IMR-90 (cell line): ENCODE results near the gene ZNF124.
"Not testable (repeated sequence)": the region's sequence is repeated elsewhere in the genome, so short reads cannot be mapped to it uniquely, and the experiment has no call there.

ENCODE experiments used
- CEBPB ChIP-seq: IDR thresholded peaks from 2 replicates; pipeline ENCODE4 v1.6.1; 2012; ENCODE audit warnings: low read depth, low read length, improper control_type of control experiment
- CHD1 ChIP-seq: IDR thresholded peaks from 2 replicates; pipeline ENCODE4 v1.6.1; 2012; ENCODE audit warnings: low read depth, low read length, improper control_type of control experiment
- CTCF ChIP-seq: conservative IDR thresholded peaks from 2 replicates; pipeline ENCODE4 v1.5.1; 2012; ENCODE audit warnings: mild to moderate bottlenecking, low read depth, low read length, improper control_type of control experiment
- ELK1 ChIP-seq: fragments of 150-350 bp; IDR thresholded peaks from 2 replicates; pipeline ENCODE4 v1.6.1; 2016; ENCODE audit warnings: low read depth, mild to moderate bottlenecking, low read length, moderate library complexity, borderline replicate concordance
- FOS ChIP-seq: fragments of 150-350 bp; IDR thresholded peaks from 2 replicates; pipeline ENCODE4 v1.6.1; 2016; ENCODE audit warnings: low read depth, low read length
- MAZ ChIP-seq: IDR thresholded peaks from 2 replicates; pipeline ENCODE4 v1.6.1; 2012; ENCODE audit warnings: low read depth, mild to moderate bottlenecking, low read length, improper control_type of control experiment, moderate library complexity, borderline replicate concordance
- POLR2A ChIP-seq: IDR thresholded peaks from 2 replicates; pipeline ENCODE4 v1.6.1; 2012; ENCODE audit warnings: mild to moderate bottlenecking, low read depth, low read length
- RFX5 ChIP-seq: IDR thresholded peaks from 2 replicates; pipeline ENCODE4 v1.8.0; 2012; ENCODE audit warnings: low read depth, mild to moderate bottlenecking, low read length, moderate library complexity

DNA sequence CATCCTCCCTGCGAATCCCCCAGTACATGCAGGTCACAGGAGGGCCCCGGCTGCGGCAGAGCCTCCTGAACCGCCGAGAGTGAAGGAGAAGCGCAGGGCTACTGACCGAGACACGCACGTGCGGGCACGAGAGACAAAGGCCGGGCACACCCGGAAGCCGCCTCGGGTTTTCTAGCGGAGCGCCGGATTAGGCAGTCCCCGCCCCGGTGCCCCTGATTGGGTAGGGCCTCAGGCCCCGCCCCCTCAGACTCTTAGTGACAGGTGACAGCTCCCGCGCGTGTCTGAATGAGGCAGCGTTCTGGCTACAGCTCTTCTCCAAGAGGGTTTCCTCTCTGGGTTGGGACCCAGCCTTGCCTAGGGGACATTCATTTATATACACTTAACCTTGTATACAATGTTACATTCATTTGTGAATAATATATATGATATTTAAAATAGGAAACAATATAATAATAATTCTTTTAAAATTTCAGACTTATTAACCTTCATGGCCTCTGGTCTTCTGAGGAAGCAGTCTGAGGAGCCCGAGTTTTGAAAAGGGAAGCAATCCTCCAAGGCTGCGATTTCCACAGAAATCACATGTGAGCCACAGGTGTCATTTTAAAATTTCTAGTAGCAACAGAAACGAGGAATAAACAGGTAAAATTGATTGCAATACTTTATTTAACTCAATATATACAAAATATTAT is at the start of gene ZNF124:
- not testable (repeated sequence) for TF ChIP-seq CTCF, MAZ, RFX5, POLR2A, FOS, CHD1, ELK1, CEBPB
